AG09309 (cell line): ENCODE data around the gene ATAD2B.

ENCODE experiments used
- DNase-seq: peaks from one replicate; pipeline ENCODE4 v3.0.0-alpha.2; 2010; ENCODE audit warnings: low read depth
- H3K4me3 ChIP-seq: 2 replicates; pipeline ENCODE4 v1.5.1; 2011; ENCODE audit warnings: mild to moderate bottlenecking, low read depth, low read length, moderate library complexity; ENCODE audit not compliant: control insufficient read depth
- CTCF ChIP-seq: IDR thresholded peaks from 2 replicates; pipeline ENCODE4 v1.5.1; 2011; ENCODE audit warnings: mild to moderate bottlenecking, low read depth, low read length, inconsistent platforms; ENCODE audit not compliant: insufficient read depth, control insufficient read depth; ENCODE audit errors: missing control alignments

ATAD2B gene

GRCh38 chr2:23721454-23721826 is 205.5 kb downstream of the ATAD2B start:
- no peak overlapping the region for H3K4me3 ChIP-seq
- no peak for DNase-seq
- no peak for TF ChIP-seq CTCF

GRCh38 chr2:23720705-23721453 is 206.0 kb downstream of the ATAD2B start:
- no peak overlapping the region for H3K4me3 ChIP-seq
- DNase-seq = no peak
- TF ChIP-seq CTCF = no peak

GRCh38 chr2:23719716-23720115 is 207.2 kb downstream of the ATAD2B start:
- no peak for DNase-seq
- no peak overlapping the region for H3K4me3 ChIP-seq
- TF ChIP-seq CTCF = no peak

GRCh38 chr2:23718931-23719700 is 207.8 kb downstream of the ATAD2B start:
- TF ChIP-seq CTCF = no peak
- H3K4me3 ChIP-seq = no peak overlapping the region
- DNase-seq = no peak

GRCh38 chr2:23713351-23713750 is 213.6 kb downstream of the ATAD2B start:
- no peak for DNase-seq
- no peak for TF ChIP-seq CTCF
- H3K4me3 ChIP-seq = no peak overlapping the region

GRCh38 chr2:23712756-23713151 is 214.2 kb downstream of the ATAD2B start:
- TF ChIP-seq CTCF = no peak
- no peak overlapping the region for H3K4me3 ChIP-seq
- no peak for DNase-seq
